Esophagus squamous epithelium (tissue), 4 donors: Measurements from ENCODE around the gene VWA5A.

Source experiments
- CTCF ChIP-seq, 6 experiments: fragments of 450-650 bp in 4 of 6; fragments of 200-600 bp in 2 of 6; sonication (generic) in 2 of 6; IDR thresholded peaks; one replicate each; pipeline ENCODE4 v1.5.1; 2016 to 2019; ENCODE audit warnings: antibody characterized with exemption in 6 of 6, mild to moderate bottlenecking in 4 of 6, moderate library complexity in 4 of 6
- POLR2A ChIP-seq, 4 donors: fragments of 450-650 bp; IDR thresholded peaks; one replicate each; pipeline ENCODE4 v1.6.1; 2017; ENCODE audit warnings: antibody characterized with exemption in 4 of 4, mild to moderate bottlenecking in 4 of 4, moderate library complexity in 3 of 4

GRCh38 chr11:124152770-124153407 lies 37.6 kb downstream of the VWA5A start:
- no peak for TF ChIP-seq CTCF (IDR thresholded peaks at IDR 0.05)
- TF ChIP-seq POLR2A (IDR thresholded peaks at IDR 0.05): no peak
